Measurements from ENCODE around the gene CXCL16.
"Not testable (repeated sequence)": the region's sequence is repeated elsewhere in the genome, so short reads cannot be mapped to it uniquely, and the experiment has no call there.

Gene CXCL16

GRCh38 chr17:4721203-4722135 lies 18.3 kb downstream of the CXCL16 start:
- DNase-seq (ENCODE audit: low read depth in 3 of 3), result no peak

- no peak for DNase-seq (ENCODE audit: low read depth in 3 of 3)
Measured at GRCh38 chr17:4720787-4721186, 18.9 kb downstream of the CXCL16 start.

GRCh38 chr17:4719684-4720221 lies 20.0 kb downstream of the CXCL16 start:
- no peak for DNase-seq (ENCODE audit: low read depth in 3 of 3)

- DNase-seq (ENCODE audit: low read depth in 3 of 3), result no peak
Measured at GRCh38 chr17:4719146-4719545, 20.6 kb downstream of the CXCL16 start.

GRCh38 chr17:4718276-4718675 lies 21.5 kb downstream of the CXCL16 start:
- DNase-seq (ENCODE audit: low read depth in 3 of 3), result no peak

GRCh38 chr17:4717791-4718190 lies 21.9 kb downstream of the CXCL16 start:
- no peak for DNase-seq (ENCODE audit: low read depth in 3 of 3)

GRCh38 chr17:4716081-4716480 lies 23.6 kb downstream of the CXCL16 start:
- no peak for DNase-seq (ENCODE audit: low read depth in 3 of 3)

GRCh38 chr17:4715063-4715744 lies 24.5 kb downstream of the CXCL16 start:
- DNase-seq (ENCODE audit: low read depth in 3 of 3), result no peak

- DNase-seq (ENCODE audit: low read depth in 3 of 3), result not testable (repeated sequence)
Measured at GRCh38 chr17:4714340-4715062, 25.2 kb downstream of the CXCL16 start.

GRCh38 chr17:4712526-4712925 lies 27.2 kb downstream of the CXCL16 start:
- no peak for DNase-seq (ENCODE audit: low read depth in 3 of 3)

- DNase-seq (ENCODE audit: low read depth in 3 of 3), result no peak
Measured at GRCh38 chr17:4711661-4712181, 28.0 kb downstream of the CXCL16 start.

- DNase-seq (ENCODE audit: low read depth in 3 of 3), result no peak
Measured at GRCh38 chr17:4710693-4711634, 28.8 kb downstream of the CXCL16 start.

GRCh38 chr17:4709794-4710692 lies 29.7 kb downstream of the CXCL16 start, which contains the start of gene ARRB2:
TSS of gene ARRB2 (plus strand) at chr17:4710632. CDS start at chr17:4710722, 90 bp downstream.
- peak; percentile 96 to 98 (median 98) for DNase-seq (ENCODE audit: low read depth in 3 of 3)

- DNase-seq (ENCODE audit: low read depth in 3 of 3), result no peak
Measured at GRCh38 chr17:4708436-4708835, 31.3 kb downstream of the CXCL16 start.

- DNase-seq (ENCODE audit: low read depth in 3 of 3), result no peak
Measured at GRCh38 chr17:4706121-4706520, 33.6 kb downstream of the CXCL16 start.

- DNase-seq (ENCODE audit: low read depth in 3 of 3), result no peak
Measured at GRCh38 chr17:4704991-4705390, 34.7 kb downstream of the CXCL16 start.

GRCh38 chr17:4704574-4704907 lies 35.2 kb downstream of the CXCL16 start:
- not testable (repeated sequence) for DNase-seq (ENCODE audit: low read depth in 3 of 3)

- no peak for DNase-seq (ENCODE audit: low read depth in 3 of 3)
Measured at GRCh38 chr17:4703330-4703691, 36.4 kb downstream of the CXCL16 start.

- no peak for DNase-seq (ENCODE audit: low read depth in 3 of 3)
Measured at GRCh38 chr17:4701116-4701515, 38.6 kb downstream of the CXCL16 start.

Data from stimulated activated CD4-positive, alpha-beta T cell treated with anti-CD3 and anti-CD28 coated beads, TNF-alpha, amount 100 ng/mL, for 4 hours (primary cell).